GM18873 (cell line): Measurements from ENCODE around the gene PPFIBP2.

ENCODE experiments used
- ATAC-seq: cut with Tn5 transposase; IDR thresholded peaks from one replicate; pipeline ENCODE4 v1.9.1; 2021; ENCODE audit warnings: mild to moderate bottlenecking, moderate library complexity, moderate number of reproducible peaks; ENCODE audit not compliant: unreplicated experiment, low FRiP score

Gene PPFIBP2

GRCh38 chr11:7574491-7575130 lies 60.8 kb downstream of the PPFIBP2 start:
- ATAC-seq, result no peak

DNA sequence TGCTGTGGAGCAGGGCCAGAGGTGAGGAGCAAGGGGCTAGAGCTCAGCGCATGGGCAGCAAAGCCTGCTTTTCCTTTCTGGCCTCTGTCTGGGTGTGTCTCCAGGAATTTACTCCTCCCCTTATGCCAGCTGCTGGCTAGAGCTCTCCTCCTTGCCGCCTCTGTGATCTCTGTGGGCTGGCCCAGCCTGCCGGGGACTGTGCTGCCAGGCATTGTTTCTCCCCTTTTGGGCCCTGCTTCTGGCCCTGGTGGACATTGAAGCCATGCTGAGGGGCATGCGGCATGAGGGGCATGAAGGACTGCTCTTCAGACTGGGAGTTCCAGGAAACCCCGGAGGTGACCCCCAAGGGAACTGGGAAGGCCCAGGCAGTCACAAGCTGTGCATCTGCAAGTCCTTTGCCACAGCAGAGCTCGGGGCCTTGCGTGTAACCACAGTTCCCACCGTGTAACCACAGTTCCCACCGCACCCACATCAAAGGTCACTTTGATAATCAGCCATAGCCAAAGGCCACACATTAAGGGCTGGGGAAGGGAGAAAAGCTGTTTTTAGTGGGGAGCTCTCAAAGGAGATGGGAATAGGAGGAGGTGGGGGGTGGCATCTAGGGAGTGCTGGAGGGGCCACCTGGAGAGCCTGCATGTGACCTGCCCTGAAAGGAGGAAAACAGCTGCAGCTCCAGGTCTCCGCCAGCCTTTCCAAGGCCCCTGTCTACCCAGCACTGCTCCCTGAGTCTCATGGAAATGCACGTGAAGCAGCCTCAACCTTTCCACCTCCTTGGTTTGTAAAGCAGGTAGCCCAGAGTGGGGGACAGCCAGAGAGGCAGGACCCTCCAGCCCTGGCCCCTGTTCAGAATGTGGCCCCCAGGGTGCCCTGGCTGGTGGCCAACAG lies 62.3 kb downstream of the PPFIBP2 start:
- no peak for ATAC-seq

- ATAC-seq, result no peak
Measured at GRCh38 chr11:7576726-7577290, 63.0 kb downstream of the PPFIBP2 start.

DNA sequence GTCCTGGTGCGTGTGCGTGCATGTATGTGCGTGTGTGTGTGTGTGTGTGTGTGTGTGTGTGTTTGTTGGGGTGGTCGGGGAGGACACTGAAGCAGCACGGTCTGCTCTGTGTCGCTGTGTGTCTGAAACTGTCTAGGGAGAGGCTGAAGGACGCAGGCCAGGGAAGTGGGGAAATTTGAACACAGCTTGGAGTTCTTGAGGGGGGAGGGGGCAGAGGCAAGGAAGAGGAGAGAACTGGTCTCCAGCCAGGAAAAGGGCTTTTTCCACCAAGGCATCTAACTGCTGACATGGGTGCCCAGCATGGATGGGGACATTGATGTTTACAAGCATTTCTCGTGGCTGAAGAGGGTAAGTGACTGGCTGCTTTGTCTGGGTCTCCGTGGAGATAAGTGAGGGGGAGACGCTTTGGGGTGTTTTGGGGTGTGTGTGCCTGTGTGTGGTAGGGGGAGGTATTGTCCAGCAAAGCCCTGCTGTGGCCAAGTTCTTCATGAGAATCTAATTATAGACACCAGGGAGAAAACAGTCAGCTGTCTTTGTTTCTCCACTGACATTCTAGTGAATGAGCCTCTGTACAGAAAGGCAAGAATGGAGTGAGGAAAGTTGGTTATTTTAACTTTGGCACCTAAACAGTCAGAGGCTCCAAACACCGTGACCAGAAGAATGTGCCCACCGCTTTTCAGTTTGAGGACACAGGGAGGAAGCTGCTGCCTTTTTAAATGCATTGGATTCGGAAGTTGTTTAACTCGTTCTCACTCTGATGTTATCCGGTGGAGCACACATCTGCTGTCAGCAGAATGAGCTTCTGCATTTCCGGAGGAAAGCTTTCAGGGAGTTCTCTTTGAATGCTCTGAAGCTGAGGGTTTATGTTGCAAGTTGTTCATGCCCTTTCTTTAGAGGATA lies 63.7 kb downstream of the PPFIBP2 start:
- ATAC-seq, result no peak

DNA sequence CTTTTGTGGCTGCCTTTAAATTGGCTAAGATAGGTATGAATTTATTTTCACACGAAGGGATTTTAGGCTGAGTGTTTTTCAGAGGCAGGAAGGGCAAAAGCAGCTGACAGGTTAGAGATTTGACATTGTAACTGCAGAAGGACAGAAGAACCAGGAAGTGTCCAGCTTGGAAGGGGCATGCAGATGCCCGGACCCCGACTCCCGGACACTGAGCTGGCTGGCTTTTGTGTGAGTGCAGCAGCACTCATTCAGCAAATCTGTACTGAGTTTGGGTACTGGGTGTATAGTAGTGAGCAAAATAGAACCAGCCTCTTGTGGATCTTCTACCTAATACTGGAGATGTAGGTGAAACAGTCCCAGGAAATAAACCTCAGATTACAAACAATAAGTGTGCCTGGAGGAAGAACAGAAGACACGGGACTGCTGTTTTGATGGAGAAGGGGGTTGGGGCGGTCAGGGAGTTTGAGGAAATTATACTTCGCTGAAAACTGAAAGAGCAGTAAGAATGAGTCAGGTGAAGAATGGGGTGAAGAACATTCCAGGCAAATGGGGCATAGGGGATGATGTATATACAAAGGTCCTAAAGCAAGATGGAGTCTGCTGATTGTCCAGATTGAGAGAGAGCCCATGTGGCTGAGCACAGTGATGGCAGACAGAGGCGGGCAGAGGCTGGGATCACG lies 64.6 kb downstream of the PPFIBP2 start:
- no peak for ATAC-seq

- no peak for ATAC-seq
Measured at GRCh38 chr11:7579361-7579791, 65.6 kb downstream of the PPFIBP2 start.

- ATAC-seq, result no peak
Measured at GRCh38 chr11:7581021-7581590, 67.3 kb downstream of the PPFIBP2 start.

DNA sequence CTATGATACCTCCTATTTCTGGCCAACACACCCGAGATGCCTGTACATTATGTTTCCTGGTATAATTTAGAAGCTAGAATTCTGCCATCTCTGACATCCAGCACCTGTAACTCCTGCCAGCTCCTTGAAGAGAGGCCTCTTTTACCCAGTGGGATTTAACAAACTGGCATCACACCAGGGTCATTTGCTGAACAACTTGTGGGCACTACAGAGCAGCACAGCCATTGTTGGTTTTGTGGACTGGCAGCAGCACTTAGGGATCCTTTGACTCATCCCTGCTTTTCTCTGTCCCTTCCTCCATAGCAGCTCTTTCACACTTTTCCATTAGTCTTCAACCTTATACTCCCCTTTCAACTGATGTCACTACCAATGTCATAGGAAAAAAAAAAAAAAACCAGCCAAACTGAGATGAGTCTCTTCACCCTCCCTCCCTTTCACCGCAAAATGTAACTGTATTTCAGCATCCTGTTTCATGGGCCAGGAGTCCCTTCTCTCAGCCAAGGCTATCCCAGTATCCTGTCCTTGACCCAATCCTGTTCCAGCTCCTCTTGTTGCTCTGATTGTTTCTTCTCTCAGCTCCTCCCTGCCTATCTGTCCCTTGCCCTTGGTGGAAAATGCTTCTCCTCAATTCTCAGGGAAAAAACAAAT lies 68.7 kb downstream of the PPFIBP2 start:
- ATAC-seq, result no peak

- no peak for ATAC-seq
Measured at GRCh38 chr11:7583248-7583647, 69.4 kb downstream of the PPFIBP2 start.

- ATAC-seq, result no peak
Measured at GRCh38 chr11:7584910-7585309, 71.1 kb downstream of the PPFIBP2 start.

DNA sequence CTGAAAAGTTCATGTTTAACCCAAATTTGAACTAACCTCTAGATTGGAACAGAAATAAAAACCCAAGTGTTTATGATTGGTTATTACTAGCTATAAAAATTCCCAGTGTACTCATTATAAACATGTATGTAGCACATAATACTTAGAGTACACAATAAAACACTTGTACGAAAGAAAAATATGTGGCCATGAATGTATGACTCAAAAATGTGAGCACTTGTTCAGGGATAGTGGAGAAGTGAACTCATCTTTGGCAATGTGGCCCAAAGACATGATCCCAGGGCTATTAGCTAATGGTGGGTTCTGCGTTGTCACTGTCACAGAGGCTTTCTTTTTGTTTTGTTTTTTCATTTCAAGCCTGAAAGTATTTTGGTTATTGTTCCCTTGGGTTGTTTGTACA lies 72.0 kb downstream of the PPFIBP2 start:
- ATAC-seq, result no peak

DNA sequence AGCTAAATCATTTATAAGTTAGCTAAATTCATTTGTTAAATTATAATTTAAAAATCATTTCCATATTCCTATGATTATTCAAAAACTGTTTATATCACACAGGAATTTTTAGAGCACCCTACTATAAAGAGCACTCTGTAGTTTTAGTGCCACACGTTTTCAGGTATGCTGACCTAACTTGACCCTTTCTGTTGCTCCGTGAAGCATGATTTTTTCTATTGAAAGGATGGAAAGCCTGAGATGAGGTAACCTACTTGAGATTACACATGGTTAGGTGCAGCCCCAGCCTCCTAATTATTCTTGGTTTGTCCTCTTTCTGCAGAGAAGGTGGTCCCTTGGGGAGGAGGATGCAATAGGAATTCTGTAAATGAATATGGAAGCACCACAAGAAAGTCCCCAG lies 72.6 kb downstream of the PPFIBP2 start:
- ATAC-seq, result no peak

DNA sequence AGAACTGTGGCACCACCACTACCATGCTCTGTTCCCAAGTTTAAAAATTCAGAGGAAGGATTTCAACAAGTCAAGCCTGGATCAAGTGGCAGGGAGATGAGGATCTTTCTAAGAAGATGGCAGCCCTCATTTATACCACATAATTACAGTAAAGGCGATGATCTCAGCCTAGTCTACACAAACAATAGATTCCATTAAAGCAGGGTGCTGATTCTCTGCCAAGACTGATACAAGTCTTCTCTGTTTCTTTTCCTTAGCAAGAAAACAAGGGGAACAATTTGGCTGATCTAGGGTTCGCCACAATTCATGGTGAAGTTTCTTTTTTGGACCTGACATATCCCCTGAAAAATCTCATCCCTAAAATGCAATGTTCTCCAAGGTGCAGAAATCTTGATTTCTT lies 73.9 kb downstream of the PPFIBP2 start:
- no peak for ATAC-seq

DNA sequence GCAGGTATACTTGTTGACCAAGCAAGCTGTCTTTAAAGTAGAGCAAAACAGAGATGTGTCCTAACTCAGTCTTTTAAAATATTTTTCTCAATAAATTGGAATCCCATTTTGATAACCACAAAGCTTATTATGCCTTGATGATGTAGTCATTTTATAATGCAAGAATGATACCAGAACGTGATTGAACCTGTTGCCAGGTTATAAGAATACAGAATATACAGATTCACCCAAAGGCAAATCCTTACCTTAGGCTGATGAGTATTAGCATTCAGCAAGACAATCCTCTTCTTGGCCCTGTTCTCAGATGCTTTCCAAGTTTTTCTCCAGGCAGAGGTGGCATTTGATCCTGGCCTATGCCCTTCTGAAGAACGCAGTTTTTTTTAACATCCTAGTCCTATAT lies 76.1 kb downstream of the PPFIBP2 start:
- ATAC-seq, result no peak

DNA sequence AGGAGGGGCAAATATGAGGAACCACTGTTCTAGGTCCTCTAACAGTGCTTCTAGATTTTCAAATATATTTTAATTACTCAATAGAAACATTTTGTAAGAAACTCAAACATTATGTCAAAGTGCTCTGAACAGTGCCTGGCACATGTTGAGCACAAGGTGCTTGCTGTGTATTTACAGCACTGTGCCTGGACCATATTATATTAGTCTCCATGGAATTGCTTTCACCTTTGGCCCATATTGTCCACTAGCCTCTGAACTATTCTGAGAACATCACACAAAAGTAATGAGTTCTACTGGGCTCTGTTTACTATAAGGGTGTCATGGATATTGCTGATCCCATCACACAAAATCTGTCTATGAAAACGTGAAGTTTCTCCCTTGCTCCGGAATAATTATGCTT lies 76.7 kb downstream of the PPFIBP2 start:
- ATAC-seq, result no peak

- ATAC-seq, result no peak
Measured at GRCh38 chr11:7591107-7591894, 77.5 kb downstream of the PPFIBP2 start.

- no peak for ATAC-seq
Measured at GRCh38 chr11:7591987-7592386, 78.2 kb downstream of the PPFIBP2 start.

GRCh38 chr11:7592711-7593110 lies 78.9 kb downstream of the PPFIBP2 start:
- ATAC-seq, result no peak
